NCI-H1105 (cell line): ENCODE measurements around the gene FBXL14.
A peak's percentile ranks its signal among the peaks of the same experiment; 100 is the strongest.
"Not testable (repeated sequence)": the region's sequence is repeated elsewhere in the genome, so short reads cannot be mapped to it uniquely, and the experiment has no call there.

Experiments used
- DNase-seq: peaks from one replicate; lab custom pipeline; 2025; lab: John Stamatoyannopoulos, UW

FBXL14 gene

DNA sequence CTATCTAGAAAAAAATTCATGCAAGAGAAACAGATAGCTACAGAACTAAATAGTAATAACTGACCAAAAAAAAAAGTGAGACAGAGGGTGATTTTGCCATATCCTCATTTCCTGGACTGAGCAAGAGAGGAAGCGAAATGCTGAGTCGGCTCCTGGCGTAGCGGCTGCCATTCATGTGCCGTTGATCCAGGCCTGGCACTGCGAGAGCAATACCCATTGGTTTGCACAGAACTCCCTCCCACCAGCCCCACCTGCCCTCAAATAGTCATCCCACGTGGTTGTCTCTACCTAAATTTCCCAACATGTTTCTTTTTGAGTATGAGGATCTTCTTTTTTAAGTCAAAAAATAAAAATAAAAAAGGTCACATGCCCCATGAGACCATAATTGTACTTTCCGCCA is 25.2 kb upstream of the FBXL14 start:
- DNase-seq, result no peak

DNA sequence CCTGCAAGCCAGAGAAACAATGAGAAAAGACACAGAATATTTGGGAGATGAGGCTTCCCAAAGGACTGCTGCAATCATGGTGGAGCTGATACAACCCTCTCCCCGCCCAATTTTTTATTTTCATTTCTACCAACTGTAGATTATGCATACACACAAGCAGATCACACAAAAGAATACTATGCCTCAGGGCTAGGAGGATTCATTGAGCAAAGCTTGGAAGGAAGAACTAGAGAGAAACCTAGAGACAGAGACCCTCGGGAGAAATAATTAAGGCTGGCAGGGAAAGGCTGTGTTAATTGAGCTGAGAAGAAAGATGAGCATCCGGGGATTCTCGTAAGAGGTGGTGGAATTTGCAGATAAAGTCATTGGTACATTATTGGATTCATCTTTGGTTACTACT is 24.8 kb upstream of the FBXL14 start:
- no peak for DNase-seq

- no peak for DNase-seq
These were observed 24.1 kb upstream of the FBXL14 start for GRCh38 chr12:1618489-1618888.

- DNase-seq, result no peak
These were observed 22.1 kb upstream of the FBXL14 start for GRCh38 chr12:1616233-1617066.

DNA sequence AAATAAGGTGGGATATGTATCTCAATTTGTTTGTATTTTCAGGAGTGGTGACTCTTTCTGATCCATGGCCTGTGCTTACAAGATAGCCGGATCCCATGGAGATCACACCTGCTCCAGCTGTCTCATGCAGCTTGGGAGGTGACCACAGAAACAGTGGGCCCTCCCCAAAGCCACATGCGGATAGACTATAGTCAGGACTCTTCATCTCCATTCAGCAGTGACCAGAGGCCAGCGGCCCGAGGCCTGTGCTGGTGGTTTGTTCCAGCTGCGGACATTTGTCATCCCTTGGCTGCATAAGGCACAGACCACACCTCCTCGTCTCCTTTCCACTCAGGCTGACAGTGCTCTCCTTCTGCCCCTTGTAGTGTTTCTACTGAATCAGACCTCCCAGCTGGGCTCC is 20.0 kb upstream of the FBXL14 start:
- no peak for DNase-seq

GRCh38 chr12:1613860-1614259 is 19.5 kb upstream of the FBXL14 start:
- DNase-seq, result no peak

DNA sequence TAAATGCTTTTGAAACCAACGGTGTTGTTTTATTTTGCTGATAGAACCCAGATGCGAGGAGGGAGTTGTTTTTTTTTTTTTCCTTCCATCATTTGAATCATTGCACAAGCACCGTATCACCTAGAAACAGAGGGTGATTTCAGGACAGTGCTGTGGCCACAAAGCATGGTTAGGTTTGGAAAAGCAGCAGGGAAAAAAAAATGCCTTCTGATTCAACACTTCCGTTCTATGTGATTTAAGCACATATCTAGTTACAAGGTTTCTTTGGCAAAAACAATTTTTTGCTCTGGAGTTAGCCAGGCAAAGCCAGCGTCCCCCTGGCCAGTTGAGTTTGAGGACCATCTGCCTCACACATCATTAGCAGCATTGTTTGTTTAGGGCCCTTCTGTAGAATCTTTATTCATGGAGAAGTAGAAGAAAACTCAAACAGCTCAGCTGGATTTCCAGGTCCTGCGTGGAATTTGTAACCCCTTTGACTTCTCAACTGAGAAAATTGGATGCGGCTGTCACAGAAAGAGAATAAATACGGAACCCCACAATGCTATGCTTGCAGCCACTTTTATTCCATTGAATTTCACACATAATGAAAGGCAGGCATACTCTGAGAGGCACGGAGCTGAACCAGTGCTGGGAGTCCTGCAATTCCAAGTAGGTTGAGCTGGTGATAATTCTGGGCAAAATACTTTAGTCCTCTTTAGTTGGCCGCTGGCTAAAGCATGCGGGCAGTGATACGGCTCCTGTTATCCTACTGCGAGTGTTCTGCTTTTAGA is 17.6 kb upstream of the FBXL14 start:
- DNase-seq, result no peak

- DNase-seq, result no peak
These were observed 15.8 kb upstream of the FBXL14 start for GRCh38 chr12:1610072-1610643.

DNA sequence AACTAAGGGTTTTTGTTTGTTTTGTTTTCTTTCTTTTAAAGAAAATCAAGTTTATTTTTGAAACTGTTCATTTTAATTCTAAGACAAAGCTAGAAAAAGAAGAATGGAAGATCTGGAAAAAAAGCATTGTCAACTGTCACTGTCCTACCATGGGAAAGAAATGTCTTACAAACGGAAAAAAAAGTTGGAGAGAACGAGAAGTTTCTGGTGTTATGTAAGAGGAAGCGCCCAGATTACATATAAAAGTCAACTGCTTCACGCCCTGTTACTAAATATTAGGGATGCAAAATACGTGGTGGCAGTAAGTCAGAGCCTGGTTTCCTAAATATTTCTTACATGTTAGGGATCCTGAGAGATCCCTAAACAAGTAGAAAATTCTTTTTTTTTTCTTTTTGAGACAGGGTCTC is 14.3 kb upstream of the FBXL14 start:
- DNase-seq, result no peak

GRCh38 chr12:1607940-1608712 is 13.7 kb upstream of the FBXL14 start:
- DNase-seq, result no peak

DNA sequence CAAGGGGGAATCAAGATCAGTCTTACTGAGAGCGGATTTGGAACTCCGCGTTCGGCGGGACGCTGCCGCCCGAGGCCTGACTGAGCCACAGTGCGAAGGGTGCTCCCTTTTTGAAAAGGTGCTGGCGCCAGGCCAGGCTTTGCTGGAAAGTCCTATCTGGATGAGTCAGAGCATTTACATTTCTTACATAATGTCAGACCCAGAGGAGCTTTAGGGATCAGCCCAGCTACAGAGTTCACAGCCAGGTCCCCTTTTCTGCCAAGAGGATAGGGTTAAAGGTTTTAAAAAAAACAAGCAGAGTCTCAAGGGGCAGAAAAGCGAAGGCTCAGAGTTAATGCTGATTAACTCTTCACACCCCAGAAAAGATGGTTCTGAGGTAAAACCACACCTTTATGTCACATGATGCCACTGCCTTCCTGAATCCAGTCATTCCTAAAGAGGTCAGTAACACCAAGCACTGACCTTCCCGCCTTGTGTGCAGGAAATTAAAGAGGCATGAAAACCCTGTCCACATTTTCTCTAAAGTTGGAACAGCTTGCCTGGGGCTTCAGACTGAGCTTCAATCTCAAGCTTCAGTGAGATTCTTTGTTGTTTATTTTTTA is 11.7 kb upstream of the FBXL14 start:
- peak; percentile 56 for DNase-seq

- DNase-seq, result peak; percentile 80
These were observed 11.0 kb upstream of the FBXL14 start for GRCh38 chr12:1605129-1606020.

DNA sequence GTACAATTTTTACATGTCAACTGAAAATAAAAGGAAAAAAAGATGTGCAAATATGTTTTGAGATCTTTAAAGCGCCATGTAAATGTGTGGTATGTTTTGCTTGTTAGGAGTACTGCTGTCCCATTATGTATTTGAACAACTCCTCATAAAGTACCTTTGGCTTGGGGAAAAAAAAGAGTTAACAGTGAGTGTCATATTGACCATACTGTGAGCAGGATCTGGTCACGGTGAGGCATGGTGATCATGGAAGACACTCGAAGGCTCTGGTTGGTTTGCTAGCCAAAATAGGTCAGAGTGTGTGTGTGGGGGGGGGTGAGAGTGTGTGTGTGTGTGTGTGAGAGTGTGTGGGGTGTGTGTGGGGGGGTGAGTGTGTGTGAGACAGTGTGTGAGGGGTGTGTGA is 10.1 kb upstream of the FBXL14 start:
- DNase-seq, result no peak

DNA sequence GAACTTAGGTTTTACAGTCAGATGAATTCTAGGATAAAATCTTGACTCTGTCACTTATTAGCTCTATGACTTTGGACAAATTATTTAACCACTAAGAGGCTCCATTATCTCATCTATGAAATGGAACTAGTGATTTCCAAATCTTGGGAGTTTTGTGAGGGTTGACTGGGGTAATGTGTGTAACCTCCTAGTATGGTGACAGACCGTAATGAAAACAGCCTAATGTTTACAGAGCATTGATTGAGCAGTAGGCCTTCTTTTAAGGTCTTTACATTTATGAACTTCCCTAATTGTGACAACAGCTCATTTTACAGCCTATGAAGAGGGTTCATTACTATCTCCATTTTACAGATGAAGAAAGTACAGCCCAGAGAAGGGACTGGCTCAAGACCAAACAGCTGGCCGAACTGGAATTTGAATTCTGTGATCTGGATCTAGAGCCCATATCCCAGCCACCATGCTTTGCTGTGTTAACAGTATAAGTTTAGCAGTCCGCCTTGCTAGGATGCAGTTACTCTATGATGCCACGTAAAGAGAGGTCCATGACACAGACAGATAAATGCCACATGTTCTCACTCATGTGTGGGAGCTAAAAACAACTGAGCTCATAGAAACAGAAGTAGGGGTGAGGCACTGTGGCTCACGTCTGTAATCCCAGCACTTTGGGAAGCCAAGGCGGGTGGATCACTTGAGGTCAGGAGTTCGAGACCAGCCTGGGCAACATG is 9.1 kb upstream of the FBXL14 start:
- no peak for DNase-seq

- DNase-seq, result not testable (repeated sequence)
These were observed 8.3 kb upstream of the FBXL14 start for GRCh38 chr12:1602706-1603105.

GRCh38 chr12:1598757-1599156 is 4.4 kb upstream of the FBXL14 start:
- no peak for DNase-seq

DNA sequence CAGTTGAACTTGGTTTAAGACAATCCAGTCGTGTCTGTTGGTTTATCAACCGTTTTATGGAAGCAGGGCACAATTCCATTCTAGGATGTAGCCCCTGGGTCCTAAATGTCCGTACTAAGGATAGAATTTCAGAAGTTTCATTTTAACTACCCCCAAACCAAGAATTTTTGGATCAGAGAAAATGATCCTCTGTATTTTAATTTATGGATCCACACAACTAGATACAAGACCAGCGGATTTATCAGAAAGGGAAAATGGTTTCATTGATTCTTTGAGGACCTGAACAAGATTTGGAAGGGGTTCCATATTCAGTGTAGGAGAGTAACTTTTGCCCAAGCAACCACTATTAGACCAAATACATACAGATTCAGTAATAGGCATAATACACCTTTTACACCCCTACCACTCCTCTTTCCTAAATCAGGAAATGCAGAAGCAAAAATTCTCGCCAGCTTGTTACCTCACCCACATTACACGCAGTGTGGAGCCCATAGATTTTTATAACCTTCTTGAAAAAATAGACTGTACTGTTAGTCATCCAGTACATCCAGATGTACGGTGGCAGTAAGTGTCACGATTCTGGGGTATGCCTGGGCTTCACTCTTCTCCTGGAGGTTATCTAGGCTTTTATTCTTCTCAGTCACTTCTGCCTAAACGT is 1.4 kb upstream of the FBXL14 start:
- no peak for DNase-seq

DNA sequence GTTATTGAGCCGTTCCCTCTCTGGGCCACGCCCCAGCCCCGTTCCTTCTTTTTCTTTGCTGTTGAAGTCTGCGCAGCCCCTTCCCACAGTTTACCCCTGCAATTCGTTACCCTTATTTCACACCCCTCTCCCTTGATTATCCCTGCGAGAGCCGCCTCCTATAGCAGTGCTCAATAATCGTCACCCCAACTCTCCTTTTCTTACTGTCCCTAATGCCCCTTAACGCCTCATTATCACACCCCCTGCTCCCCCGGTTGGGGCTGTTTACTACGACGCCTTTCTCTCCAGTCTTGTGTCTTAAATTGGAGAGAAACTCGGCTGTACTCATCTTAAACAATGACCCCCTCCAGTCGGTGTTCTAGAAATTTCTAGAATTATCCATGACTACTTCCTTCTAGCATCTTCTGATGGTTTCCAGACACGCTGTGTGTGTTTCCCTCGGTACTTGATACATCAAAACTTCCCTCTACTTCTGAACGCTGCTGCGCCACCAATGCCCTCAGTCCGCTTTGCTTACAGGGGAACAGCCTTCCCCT is 713 bp upstream of the FBXL14 start:
- DNase-seq, result no peak

GRCh38 chr12:1594006-1594260 is 448 bp downstream of the FBXL14 start:
- no peak for DNase-seq
